Smooth muscle cell (in vitro differentiated cells): ENCODE measurements around the gene PLAGL1. TPM values are rescaled to one million over a fixed set of nuclear protein-coding genes. Genes with fewer than 3 reads are reported as not detected.
A peak's percentile ranks its signal among the peaks of the same experiment; 100 is the strongest.

Source experiments
- DNase-seq: peaks from one replicate; lab custom pipeline; 2025; ENCODE audit not compliant: unreplicated experiment; lab: John Stamatoyannopoulos, UW
- H2AFZ ChIP-seq: fragments of 200-600 bp; sonication (generic); 2 replicates; pipeline ENCODE4 v1.6.0; 2016; ENCODE audit warnings: antibody characterized with exemption, low read depth, mild to moderate bottlenecking
- H3F3A ChIP-seq: fragments of 200-600 bp; sonication (generic); 2 replicates; pipeline ENCODE4 v1.6.0; 2017; ENCODE audit warnings: antibody characterized with exemption, low read depth
- H3K27ac ChIP-seq: fragments of 200-600 bp; sonication (generic); 2 replicates; pipeline ENCODE4 v1.5.1; 2016; ENCODE audit warnings: low read depth, mild to moderate bottlenecking
- H3K27me3 ChIP-seq: fragments of 200-600 bp; sonication (generic); 2 replicates; pipeline ENCODE4 v1.6.1; 2016; ENCODE audit warnings: low read depth, mild to moderate bottlenecking
- H3K36me3 ChIP-seq: fragments of 200-600 bp; sonication (generic); 2 replicates; pipeline ENCODE4 v1.5.1; 2016; ENCODE audit warnings: low read depth
- H3K4me1 ChIP-seq: fragments of 200-600 bp; sonication (generic); 2 replicates; pipeline ENCODE4 v1.5.1; 2016; ENCODE audit warnings: low read depth
- H3K4me2 ChIP-seq: fragments of 200-600 bp; sonication (generic); 2 replicates; pipeline ENCODE4 v1.6.0; 2016; ENCODE audit warnings: mild to moderate bottlenecking
- H3K4me3 ChIP-seq: fragments of 200-600 bp; sonication (generic); 2 replicates; pipeline ENCODE4 v1.5.1; 2016; ENCODE audit warnings: mild to moderate bottlenecking
- H3K79me2 ChIP-seq: fragments of 200-600 bp; sonication (generic); 2 replicates; pipeline ENCODE4 v1.6.0; 2016; ENCODE audit warnings: low read depth, mild to moderate bottlenecking
- H3K9ac ChIP-seq: fragments of 200-600 bp; sonication (generic); 2 replicates; pipeline ENCODE4 v1.6.0; 2016; ENCODE audit warnings: low read depth
- H3K9me3 ChIP-seq: fragments of 200-600 bp; sonication (generic); replicated peaks from 2 replicates; pipeline ENCODE4 v1.5.1; 2016; ENCODE audit warnings: low read depth
- H4K20me1 ChIP-seq: fragments of 200-600 bp; sonication (generic); 2 replicates; pipeline ENCODE4 v1.6.0; 2016; ENCODE audit warnings: low read depth
- CTCF ChIP-seq: fragments of 200-600 bp; sonication (generic); IDR thresholded peaks from 2 replicates; pipeline ENCODE4 v1.5.1; 2017; ENCODE audit warnings: borderline replicate concordance, mild to moderate bottlenecking, antibody characterized with exemption; ENCODE audit not compliant: insufficient read depth, poor library complexity, severe bottlenecking
- WGBS: methylation state at CpG from one replicate; pipeline ENCODE4 v1.1.7; 2016; ENCODE audit warnings: low lambda C conversion rate; 5-methylcytosine and 5-hydroxymethylcytosine counted together
- polyA plus RNA-seq: library from polyadenylated mRNA; unstranded; fragments of >200 nt; fragmentation: Nextera tagmentation; extraction: Ambion mirVana; gene quantifications from 2 replicates; pipeline ENCODE4 v1.2.1, GENCODE V29; 2016
- total RNA-seq: library from RNA; depleted of rRNA; stranded (reverse); fragments of >200 nt; gene quantifications from 2 replicates; pipeline ENCODE4 v1.2.3, GENCODE V29; 2014

Gene PLAGL1
- total and polyA plus RNA-seq, 2 experiments from 2014 or later, result 99.7 to 130 TPM

- WGBS, result 90% methylated on average over 1 of the region's 1 CpG
- no peak for DNase-seq
- Histone ChIP-seq H3K4me2 (no peak overlapping the region), H3K9ac (no peak overlapping the region), H2AFZ (no peak overlapping the region), H3K36me3 (no peaks in the 10 kb centered on the region), H4K20me1 (no peaks in the 10 kb centered on the region), H3K4me3 (no peak overlapping the region), H3K4me1 (no peaks in the 10 kb centered on the region), H3K27me3 (no peaks in the 10 kb centered on the region), H3K9me3 (peaks cover 3% of the 10 kb centered on the region), H3F3A (no peaks in the 10 kb centered on the region), H3K79me2 (no peaks in the 10 kb centered on the region), H3K27ac (no peak overlapping the region)
- no peak for TF ChIP-seq CTCF
Measured at GRCh38 chr6:143912671-143913070, 95.4 kb downstream of the PLAGL1 start.

GRCh38 chr6:143911028-143911427 is 97.0 kb downstream of the PLAGL1 start:
- no peak for DNase-seq
- Histone ChIP-seq H3K79me2 (no peaks in the 10 kb centered on the region), H4K20me1 (no peaks in the 10 kb centered on the region), H3K4me3 (no peak overlapping the region), H3K9me3 (peaks cover 3% of the 10 kb centered on the region), H3F3A (no peaks in the 10 kb centered on the region), H2AFZ (no peak overlapping the region), H3K27ac (no peak overlapping the region), H3K9ac (no peak overlapping the region), H3K4me1 (no peaks in the 10 kb centered on the region), H3K4me2 (no peak overlapping the region), H3K36me3 (no peaks in the 10 kb centered on the region), H3K27me3 (no peaks in the 10 kb centered on the region)
- WGBS, result 84% methylated on average over 1 of the region's 1 CpG
- TF ChIP-seq CTCF, result no peak

- no peaks in the 10 kb centered on the region for H3K27me3 ChIP-seq
- no peak overlapping the region for H3K27ac ChIP-seq
- 93% methylated on average over 2 of the region's 2 CpGs for WGBS
Measured at GRCh38 chr6:143902827-143903226, 105.2 kb downstream of the PLAGL1 start.

More at GRCh38 chr6:143902827-143903226, 105.2 kb downstream of the PLAGL1 start:
- H3K4me3 ChIP-seq, result no peak overlapping the region
- H3K9ac ChIP-seq, result no peak overlapping the region
- H3K4me2 ChIP-seq, result no peak overlapping the region
- peak overlapping the region; percentile 76 for H2AFZ ChIP-seq
- DNase-seq, result no peak
- no peaks in the 10 kb centered on the region for H3K36me3 ChIP-seq
- H3K9me3 ChIP-seq, result no peaks in the 10 kb centered on the region
- no peak for TF ChIP-seq CTCF
- no peaks in the 10 kb centered on the region for H3K79me2 ChIP-seq
- no peaks in the 10 kb centered on the region for H4K20me1 ChIP-seq
- H3K4me1 ChIP-seq, result no peaks in the 10 kb centered on the region
- H3F3A ChIP-seq, result no peaks in the 10 kb centered on the region
